Hypothalamus (tissue), 51 donors: ENCODE data around the gene BCAS3.
"Not testable (repeated sequence)": the region's sequence is repeated elsewhere in the genome, so short reads cannot be mapped to it uniquely, and the experiment has no call there.

Experiments used
- DNase-seq, 51 donors: peaks; one replicate each; lab custom pipeline; 2025; lab: John Stamatoyannopoulos, UW

Gene BCAS3

DNA sequence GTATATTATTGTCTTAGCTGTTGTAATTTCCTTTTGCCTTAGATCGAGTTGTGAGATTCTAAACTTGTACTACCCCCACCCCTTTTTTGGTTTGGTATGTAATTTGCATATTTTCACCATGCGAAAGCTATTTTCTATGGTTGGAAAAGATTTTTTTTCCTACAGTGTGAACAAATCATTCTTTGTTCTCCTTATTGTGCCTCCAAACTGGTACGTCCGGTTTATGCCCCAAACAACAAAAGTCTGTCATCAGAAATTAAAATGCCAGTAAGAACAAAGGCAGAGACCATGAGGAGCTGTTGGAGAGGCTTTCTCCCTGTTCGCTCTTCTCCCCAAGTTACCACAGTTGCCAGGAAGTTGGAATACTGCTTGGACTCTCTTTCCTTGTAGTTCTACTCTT is 66.1 kb downstream of the BCAS3 start:
- DNase-seq = peak in 8 of 51 donors; percentile 2 to 67 (median 16)

DNA sequence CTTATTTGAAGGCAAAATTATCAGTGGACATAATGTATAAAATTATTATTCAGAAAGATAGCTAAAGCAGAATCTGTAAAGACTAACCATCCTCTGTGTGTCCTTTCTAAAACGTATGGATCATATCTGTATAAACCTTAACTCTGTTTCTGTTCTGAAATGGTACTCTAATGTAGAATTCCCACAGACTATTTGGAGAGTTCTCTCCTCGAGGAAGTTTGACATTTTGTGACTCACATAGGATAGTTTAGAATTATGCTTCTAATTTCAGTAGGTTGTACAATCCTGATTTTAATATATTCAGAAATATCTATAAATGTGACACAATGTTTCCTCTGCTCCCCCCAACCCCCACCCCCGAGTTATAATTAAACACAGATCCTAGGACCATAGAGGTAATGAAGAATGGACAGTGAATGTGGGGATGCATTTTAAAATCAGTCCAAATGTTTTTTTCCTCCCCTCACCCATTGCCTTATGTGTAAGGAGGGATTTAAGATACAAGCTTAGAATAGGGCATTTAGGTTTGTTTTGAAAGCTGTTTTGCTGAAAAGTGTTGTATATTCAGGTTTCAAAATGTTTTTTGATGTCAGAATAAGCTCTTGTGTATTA is 66.8 kb downstream of the BCAS3 start:
- peak in 1 of 51 donors; percentile 3 for DNase-seq

DNA sequence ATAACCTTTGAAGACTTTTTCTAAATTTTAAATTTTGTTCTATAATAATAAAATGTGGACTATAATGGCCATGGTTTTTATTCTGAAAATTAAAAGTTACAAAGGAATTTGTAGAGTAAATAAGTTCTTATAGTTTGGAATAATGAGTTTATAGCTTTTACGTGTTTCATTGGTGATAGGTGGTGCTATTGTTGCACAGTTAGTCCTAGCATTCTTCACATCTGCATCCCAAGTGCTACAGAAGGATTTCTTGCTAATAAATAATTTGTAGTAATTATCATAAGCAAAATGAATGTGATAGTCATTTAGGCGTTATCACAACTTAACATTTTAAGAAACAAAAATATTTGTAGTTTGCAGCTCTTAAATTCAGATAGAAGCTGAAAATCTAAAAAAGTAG is 67.9 kb downstream of the BCAS3 start:
- peak in 1 of 51 donors; percentile 8 for DNase-seq

DNA sequence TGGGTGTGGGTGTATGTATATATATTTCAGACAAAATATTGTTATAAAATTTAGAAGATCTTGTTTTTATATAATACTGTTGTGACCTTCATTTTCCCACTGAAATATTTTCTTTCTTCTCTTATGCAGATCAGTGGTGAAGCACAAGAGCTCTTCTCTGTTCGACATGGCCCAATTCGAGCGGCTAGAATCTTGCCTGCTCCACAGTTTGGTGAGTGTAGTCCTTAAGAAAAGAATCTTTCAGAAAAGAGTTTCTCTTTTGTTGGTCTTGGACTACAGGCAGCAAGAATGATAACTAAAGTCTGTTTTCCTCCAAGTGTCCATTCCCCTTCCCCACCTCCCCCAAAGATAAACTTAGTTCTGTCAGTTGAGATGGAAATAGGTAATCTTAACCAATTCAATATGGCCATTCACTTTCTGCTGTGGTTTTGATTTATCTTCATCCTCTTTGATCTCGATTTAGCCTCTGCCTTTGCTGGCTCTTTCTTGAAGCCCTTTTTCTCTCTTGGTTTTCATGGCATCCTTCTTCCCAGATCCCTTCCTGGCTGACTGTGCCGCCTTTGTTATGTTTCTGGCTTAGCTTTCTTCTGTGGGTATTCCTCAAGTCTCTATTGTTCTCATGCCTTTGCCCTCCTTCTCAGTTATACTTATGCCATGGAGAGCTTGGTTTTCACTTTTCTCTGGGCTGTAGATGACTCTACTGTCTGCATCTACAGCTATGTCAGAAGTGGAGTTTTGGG is 69.6 kb downstream of the BCAS3 start:
- peak in 4 of 51 donors; percentile 2 to 13 (median 9) for DNase-seq

DNA sequence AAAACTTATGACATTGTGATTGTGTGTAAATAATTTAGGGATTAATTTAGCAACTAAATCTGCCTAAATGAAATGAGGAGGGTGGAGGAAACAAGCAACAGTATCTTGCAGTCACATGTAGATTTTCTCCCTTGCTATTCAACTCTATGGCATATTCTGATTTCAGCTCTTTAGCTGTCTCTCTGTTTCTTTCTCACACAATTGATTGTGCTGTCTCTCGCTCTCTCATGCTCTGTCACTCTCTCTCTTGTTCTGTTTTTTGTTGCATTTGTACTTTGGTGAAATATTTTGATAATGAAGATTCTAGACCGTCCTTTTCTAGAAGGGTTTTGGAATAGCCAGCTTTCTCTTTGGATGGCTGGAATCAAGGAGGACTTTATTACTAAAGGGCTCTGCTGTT is 70.6 kb downstream of the BCAS3 start:
- DNase-seq = peak in 2 of 51 donors; percentile 12 to 19

DNA sequence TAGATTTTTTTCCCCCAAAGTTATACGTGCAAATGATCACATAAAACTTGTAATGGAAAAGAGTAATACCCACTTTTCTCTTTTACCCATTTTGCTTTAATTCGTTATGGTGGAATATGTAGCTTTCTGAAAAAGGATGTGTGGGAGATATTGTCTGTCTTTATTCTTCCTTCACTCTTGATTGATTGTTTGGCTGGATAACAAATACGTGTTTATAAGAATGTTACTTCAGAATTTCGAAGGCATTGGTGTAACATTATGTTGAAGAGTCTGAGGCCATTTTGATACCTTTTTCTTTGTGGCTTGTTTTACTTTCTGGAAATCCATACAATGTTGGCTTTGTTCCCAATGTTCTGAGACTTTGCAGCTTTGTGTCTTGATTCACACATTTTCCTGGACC is 71.4 kb downstream of the BCAS3 start:
- peak in 1 of 51 donors; percentile 2 for DNase-seq

DNA sequence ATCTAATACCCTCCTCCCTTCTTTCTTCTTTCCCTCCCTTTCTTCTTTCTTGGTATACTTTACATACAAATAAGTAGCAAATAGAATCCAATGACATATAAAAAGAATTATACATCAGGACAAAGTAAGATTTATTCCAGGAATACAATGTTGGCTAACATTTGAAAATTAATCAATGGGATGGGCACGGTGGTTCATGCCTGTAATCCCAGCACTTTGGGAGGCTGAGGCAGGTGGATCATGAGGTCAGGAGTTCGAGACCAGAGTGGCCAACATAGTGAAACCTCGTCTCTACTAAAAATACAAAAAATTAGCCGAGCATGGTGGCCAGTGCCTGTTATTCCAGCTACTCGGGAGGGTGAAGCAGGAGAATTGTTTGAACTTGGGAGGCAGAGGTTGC is 72.1 kb downstream of the BCAS3 start:
- no peak for DNase-seq

DNA sequence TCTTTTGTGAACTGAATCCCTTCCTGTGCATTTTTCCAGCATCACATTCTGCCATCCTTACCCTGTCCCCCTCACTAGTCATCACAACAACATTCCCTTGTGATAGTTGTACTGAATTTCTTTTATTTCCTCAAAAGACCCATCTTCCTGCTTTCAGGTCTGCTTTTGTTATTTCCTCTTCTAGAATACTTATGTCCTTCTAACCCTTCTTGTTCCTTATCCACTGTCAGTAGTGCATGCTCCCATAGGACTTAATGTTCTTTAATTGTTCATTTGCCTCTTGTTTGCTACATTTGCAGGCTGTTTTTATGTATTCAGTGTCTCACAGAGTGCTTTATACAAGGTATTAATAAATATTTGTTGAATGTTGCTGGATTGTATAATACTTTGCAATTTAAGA is 73.0 kb downstream of the BCAS3 start:
- DNase-seq = no peak

DNA sequence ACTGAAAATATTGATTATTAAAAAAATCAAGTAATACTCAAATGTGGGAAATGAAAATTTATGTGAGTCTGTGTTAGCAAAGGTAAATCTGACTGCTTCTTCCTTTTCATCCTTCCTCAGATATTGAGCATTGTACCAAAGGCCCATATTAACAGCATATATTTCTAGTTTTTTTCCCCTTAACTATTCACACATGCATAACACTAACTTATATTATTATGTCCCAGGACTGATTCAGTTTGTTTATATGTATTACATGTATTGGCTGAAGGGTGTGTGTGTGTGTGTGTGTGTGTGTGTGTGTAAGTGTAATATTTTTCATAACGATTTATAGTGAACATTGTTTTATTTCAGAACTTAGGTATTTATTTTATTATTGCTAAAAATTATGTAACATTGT is 74.2 kb downstream of the BCAS3 start:
- DNase-seq = no peak

DNA sequence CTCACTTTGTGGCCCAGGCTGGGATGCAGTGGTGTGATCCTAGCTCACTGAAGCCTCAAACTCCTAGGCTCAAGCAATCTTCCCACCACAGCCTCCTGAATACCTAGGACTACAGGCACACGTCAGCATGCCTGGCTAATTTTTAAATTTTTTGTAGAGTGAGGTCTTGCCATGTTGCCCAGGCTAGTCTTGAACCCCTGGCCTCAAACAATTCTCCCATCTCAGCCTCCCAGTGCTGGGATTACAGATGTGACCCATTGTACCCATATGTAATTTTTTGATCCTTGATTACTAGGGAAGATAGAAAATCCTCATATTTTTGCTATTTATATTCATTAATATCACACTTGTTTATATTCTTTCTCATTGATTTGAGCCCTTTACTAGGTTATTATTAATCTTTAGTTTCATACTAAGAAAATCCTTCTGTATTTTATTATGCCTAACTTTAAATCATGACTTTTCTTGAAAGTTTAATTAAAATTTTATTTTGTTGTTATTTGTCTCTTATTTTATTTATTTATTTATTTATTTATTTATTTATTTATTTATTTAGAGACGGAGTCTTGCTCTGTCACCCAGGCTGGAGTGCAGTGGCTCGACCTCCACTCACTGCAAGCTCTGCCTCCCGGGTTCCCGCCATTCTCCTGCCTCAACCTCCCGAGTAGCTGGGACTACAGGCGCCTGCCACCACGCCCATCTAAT is 75.4 kb downstream of the BCAS3 start:
- no peak for DNase-seq

DNA sequence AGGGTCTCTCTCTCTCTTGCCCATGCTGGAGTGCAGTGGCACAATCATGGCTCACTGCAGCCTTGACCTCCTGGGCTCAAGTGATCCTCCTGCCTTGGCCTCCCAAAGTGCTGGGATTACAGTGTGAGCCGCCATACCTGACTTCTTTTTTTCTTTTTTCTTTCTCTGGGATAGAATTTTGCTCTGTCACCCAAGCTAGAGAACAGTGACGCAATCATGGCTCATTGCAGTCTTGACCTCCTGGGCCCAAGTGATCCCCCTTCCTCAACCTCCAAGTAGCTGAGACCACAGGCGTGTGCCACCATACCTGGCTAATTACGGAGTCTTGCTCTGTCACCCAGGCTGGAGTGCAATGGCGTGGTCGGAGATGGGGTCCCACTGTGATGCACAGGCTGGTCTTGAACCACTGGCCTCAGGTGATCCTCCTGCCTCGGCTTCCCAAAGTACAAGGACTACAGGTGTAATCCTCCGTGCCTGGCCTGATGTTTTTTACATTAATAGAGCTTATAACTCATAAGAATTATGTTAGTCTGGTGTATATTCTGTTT is 76.5 kb downstream of the BCAS3 start:
- no peak for DNase-seq

DNA sequence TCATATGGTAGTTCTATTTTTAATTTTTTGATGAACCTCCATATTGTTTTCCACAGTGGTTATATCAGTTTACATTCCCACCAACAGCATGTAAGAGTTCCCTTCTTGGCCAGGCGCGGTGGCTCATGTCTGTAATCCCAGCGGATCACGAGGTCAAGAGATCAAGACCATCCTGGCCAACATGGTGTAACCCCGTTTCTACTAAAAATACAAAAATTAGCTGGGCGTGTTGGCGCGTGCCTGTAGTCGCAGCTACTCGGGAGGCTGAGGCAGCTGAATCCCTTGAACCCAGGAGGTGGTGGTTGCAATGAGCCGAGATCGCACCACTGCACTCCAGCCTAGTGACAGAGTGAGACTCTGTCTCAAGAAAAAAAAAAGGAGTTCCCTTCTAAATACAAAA is 79.1 kb downstream of the BCAS3 start:
- not testable (repeated sequence) for DNase-seq

DNA sequence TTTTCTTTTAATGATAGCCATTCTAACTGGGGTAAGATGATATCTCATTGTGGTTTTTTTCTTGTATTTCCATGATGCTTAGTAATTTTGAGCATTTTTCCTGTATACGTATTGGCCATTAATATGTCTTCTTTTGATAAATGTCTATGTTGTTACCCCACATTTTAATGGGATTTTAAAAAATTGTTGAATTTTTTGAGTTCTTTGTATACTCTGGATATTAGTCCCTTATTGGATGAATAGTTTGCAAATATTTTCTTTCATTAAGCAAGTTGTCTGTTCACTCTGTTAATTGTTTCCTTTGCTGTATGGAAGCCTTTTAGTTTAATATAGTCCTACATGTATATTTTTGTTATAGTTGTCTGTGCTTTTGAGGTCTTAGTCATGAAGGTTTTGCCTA is 79.8 kb downstream of the BCAS3 start:
- no peak for DNase-seq

DNA sequence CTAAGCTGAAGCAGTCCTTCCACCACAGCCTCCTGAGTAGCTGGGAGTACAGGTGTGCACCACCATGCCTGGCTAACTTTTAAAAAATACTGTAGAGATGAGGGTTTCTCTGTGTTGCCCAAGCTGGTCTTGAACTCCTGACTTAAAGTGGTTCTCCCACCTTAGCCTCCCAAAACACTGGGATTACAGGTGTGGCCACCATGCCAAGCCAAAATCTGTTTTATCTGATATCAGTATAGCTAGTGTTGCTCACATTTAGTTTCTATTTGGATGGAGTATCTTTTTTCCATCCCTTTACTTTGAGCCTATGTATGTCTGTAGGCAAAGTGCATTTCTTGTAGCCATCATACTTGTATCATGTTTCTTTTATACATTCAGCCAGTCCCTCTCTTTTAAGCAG is 82.1 kb downstream of the BCAS3 start:
- DNase-seq = no peak

DNA sequence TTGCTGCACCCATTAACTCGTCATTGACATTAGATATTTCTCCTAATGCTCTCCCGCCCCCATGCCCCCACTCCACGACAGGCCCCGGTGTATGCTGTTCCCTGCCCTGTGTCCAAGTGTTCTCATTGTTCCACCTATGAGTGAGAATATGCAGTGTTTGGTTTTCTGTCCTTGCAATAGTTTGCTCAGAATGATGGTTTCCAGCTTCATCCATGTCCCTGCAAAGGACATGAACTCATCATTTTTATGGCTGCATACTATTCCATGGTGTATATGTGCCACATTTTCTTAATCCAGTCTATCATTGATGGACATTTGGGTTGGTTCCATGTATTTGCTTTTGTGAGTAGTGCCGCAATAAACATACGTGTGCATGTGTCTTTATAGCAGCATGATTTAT is 83.7 kb downstream of the BCAS3 start:
- DNase-seq = not testable (repeated sequence)

DNA sequence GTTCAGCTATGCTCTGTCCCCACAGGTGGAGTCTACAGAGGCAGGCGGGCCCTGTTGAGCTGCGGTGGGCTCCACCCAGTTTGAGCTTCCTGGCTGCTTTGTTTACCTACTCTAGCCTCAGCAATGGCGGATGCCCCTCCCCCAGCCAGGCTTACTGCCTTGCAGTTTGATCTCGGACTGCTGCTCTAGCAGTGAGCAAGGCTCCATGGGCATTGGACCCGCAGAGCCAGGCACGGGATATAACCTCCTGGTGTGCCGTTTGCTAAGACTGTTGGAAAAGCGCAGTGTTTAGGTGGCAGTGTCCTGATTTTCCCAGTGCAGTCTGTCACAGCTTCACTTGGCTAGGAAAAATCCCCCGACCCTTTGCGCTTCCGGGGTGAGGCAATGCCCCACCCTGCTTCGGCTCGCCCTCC is 89.1 kb downstream of the BCAS3 start:
- DNase-seq = no peak

DNA sequence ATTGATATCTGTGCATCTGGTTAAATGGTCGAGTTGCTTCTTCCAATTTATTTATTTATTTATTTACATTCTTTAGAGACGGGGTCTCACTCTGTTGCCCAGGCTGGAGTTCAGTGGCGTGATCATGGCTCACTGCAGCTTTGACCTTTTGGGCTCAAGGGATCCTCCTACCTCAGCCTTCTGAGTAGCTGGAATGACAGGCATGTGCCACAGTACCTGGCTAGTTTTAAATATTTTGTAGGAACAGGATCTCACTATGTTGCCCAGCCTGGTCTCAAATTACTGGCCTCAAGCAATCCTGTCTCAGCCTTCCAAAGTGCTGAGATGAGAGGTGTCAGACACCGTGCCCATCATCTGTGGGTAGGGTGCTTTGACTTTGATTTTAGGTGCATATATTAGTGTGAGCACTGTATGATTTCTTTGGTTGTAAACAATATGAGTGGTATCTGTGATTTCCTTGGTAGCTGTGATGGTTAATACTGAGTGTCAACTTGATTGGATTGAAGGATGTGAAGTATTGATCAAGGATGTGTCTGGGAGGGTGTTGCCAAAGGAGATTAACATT is 90.2 kb downstream of the BCAS3 start:
- no peak for DNase-seq

DNA sequence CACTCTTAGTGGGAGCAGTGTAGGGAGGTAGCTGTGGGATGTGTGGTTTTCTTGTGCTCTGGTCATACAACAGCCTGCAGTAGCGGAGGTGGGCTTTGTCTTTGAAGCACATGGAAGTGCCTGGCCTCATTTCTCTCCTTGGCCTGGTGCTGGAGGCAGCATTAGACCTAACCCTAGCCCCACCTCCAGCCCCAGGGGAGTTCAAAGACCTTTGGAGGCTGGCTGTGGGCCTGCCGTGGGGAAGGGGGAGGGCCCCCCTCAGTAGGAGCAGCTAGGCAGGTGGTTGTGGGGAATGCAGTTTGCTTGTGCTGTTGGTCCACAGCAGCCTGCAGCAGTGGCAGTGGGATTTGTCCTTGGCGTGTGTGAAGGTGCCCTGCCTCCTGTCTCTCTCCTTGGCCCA is 91.7 kb downstream of the BCAS3 start:
- DNase-seq = no peak

DNA sequence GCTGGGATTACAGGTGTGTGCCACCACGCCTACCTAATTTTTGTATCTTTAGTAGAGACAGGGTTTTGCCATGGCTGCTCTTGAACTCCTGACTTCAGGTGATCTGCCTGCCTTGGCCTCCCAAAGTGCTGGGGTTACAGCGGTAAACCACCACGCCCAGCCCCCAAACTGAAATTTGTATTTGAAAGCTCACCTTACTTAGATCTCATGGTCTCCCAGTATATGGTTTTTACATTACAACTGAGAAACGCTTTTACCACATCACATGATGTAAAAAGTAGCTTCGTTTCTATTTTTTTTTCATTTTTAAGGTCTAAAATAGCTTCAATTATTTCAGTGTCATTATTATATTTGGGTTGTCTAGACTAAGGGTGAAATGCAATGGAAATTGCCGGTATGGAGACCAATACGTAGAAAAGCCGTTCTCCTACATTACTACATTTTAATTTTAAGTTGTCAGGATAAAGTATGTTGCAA is 93.3 kb downstream of the BCAS3 start:
- no peak for DNase-seq

DNA sequence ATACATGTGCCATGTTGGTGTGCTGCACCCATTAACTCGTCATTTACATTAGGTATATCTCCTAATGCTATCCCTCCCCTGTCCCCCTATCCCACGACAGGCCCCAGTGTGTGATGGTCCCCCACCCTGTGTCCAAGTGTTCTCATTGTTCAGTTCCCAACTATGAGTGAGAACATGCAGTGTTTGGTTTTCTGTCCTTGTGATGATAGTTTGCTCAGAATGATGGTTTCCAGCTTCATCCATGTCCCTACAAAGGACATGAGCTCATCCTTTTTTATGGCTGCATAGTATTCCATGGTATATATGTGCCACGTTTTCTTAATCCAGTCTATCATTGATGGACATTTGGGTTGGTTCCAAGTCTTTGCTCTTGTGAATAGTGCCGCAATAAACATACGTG is 94.0 kb downstream of the BCAS3 start:
- not testable (repeated sequence) for DNase-seq

DNA sequence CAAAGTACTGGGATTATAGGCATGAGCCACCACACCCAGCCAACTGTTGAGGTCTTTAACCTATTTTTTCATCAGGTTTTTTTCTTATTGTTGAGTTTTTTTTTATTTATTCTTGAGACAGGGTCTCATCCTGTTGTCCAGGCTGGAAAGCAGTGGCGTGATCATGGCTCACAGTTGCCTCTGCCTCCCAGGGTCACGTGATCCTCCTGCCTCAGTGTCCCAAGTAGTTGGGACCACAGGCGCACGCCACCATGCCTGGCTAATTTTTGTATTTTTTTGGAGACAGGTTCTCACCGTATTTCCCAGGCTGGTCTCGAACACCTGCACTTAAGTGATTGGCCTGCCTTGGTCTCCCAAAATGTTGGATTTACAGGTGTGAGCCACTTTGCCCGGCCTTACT is 95.9 kb downstream of the BCAS3 start:
- DNase-seq = no peak
